AG04449 (cell line): Measurements from ENCODE around the gene TSPAN6.
A peak's percentile ranks its signal among the peaks of the same experiment; 100 is the strongest.

ENCODE experiments used
- CTCF ChIA-PET: fragments of 350-600 bp; formaldehyde crosslinking; extraction: SDS; loops from one replicate; lab custom pipeline; 2021; ENCODE audit warnings: antibody characterized with exemption; lab: Yijun Ruan, JAX
- POLR2A ChIA-PET: fragments of 400-600, 350-600 bp; formaldehyde crosslinking; extraction: SDS; loops from one replicate; lab custom pipeline; 2020; ENCODE audit warnings: antibody characterized with exemption, inconsistent platforms; lab: Yijun Ruan, JAX
- DNase-seq: peaks from one replicate; pipeline ENCODE4 v3.0.0-alpha.2; 2010; ENCODE audit warnings: low read depth, low spot score
- H3K4me3 ChIP-seq: 2 replicates; pipeline ENCODE4 v1.5.1; 2011; ENCODE audit warnings: low read depth, mild to moderate bottlenecking, control low read depth, low read length
- TF ChIP-seq, protein P1 (sequence below): IDR thresholded peaks from one replicate; pipeline ENCODE4 v1.5.1; 2011; ENCODE audit warnings: mild to moderate bottlenecking, moderate library complexity, low read length, control low read depth, inconsistent platforms; ENCODE audit not compliant: insufficient read depth; ENCODE audit errors: missing control alignments

The TSPAN6 gene

DNA sequence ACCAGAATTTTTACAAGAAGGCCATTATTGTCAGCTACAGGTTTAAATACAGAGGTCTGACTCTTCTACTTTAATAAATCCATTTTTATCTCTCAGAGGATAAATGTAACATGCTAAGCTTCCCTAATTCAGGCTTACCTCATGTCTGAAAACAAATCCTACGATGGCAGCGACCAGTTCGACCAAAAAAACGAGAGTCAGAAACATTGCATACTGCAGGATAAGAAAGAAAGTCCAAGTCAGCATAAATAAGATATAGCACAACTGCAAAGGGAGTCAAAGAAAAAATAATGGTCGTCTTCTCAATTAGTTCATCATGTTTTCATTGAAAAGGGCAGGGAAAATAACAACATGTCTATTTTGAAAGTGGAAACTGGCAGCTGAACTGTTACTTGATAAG lies 1.6 kb downstream of the TSPAN6 start:
- ChIA-PET POLR2A (no interaction called here), CTCF (interaction anchor here (0.8 to 3.5 kb wide), 3 partner anchors 10 to 134 kb away, joined by 3 to 18 read pairs (median 3); partner anchors contain the start of gene SRPX2)
- TF ChIP-seq, protein P1, sequence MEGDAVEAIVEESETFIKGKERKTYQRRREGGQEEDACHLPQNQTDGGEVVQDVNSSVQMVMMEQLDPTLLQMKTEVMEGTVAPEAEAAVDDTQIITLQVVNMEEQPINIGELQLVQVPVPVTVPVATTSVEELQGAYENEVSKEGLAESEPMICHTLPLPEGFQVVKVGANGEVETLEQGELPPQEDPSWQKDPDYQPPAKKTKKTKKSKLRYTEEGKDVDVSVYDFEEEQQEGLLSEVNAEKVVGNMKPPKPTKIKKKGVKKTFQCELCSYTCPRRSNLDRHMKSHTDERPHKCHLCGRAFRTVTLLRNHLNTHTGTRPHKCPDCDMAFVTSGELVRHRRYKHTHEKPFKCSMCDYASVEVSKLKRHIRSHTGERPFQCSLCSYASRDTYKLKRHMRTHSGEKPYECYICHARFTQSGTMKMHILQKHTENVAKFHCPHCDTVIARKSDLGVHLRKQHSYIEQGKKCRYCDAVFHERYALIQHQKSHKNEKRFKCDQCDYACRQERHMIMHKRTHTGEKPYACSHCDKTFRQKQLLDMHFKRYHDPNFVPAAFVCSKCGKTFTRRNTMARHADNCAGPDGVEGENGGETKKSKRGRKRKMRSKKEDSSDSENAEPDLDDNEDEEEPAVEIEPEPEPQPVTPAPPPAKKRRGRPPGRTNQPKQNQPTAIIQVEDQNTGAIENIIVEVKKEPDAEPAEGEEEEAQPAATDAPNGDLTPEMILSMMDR: no peak
- H3K4me3 ChIP-seq: no peak overlapping the region
- no peak for DNase-seq

DNA sequence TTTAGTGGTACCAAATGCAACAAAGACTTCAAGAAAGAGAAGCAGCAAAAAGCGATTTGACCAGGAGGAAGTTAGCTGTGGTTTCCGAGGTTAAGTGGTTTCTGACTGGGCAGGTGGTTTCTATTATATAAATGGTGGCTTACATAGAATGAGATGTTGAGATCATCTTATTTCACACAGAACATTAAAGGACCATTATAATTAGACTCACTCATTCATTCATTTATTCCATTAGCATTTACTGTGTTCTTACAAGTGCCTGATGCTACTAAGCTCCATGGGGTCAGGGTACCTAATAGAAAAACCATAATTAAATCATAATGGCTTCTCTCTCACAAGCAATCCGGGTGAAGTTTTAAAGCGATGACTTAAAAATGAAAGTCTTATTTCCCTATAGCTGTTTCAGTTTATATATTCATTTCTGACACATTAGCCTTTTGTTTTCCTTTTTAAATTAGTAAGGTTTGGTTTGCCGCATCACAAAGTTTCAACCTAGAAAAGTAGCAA lies 10.6 kb downstream of the TSPAN6 start:
- no peak for DNase-seq
- no peak overlapping the region for H3K4me3 ChIP-seq
- TF ChIP-seq, protein P1: no peak
- CTCF ChIA-PET: interaction anchor here (2.1 kb wide), 1 partner anchor 11 kb away, joined by 11 read pairs; no protein-coding TSS in a partner anchor
- POLR2A ChIA-PET: no interaction called here

DNA sequence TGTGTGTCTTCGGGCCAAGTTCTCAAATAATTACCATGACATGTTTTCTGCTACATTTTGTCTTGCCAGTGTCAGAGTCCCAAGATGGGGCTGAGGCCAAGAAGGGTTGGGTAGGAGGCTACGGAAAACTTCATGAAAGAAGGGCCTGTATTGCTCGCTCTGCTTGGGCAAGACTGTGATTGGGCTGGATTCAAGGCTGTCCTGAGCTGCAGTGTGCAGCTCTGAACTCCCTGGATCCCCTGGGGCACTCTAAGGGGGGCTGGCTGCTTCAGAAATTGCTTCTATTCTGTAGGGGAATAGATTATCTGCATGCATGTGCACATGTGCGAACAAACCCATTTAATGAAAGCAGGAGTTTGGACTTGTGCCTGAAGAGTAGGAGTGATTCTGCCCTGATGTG lies 13.6 kb downstream of the TSPAN6 start:
- CTCF ChIA-PET: interaction anchor here (1.4 kb wide), 1 partner anchor 8 kb away, joined by 4 read pairs; no protein-coding TSS in a partner anchor
- no peak for DNase-seq
- H3K4me3 ChIP-seq: no peak overlapping the region
- POLR2A ChIA-PET: no interaction called here
- TF ChIP-seq, protein P1: no peak

DNA sequence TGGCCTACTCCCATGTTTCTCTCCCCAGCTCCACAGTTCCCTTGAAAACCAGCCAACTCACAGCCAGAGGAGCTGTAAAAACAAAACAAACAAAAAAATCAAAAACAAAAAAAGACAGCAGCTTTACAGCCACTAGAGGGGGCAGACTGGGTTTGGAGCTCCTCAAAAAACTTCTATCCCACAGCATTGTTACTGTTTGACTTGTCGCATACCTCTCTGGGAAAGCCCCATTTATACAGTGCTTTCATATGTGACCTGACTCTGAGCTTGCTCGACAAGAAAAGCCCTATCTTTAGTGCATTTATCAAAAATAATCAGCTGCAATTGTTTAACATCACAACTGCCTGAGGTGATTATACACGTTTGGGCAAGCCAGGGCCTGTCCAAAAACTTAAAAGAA lies 21.6 kb downstream of the TSPAN6 start:
- ChIA-PET CTCF (interaction anchor here (0.6 to 4.8 kb wide), 22 partner anchors 8 to 154 kb away, joined by 3 to 27 read pairs (median 4); partner anchors contain the start of gene TSPAN6), POLR2A (no interaction called here)
- TF ChIP-seq, protein P1: peak; percentile 52
- no peak overlapping the region for H3K4me3 ChIP-seq
- no peak for DNase-seq

DNA sequence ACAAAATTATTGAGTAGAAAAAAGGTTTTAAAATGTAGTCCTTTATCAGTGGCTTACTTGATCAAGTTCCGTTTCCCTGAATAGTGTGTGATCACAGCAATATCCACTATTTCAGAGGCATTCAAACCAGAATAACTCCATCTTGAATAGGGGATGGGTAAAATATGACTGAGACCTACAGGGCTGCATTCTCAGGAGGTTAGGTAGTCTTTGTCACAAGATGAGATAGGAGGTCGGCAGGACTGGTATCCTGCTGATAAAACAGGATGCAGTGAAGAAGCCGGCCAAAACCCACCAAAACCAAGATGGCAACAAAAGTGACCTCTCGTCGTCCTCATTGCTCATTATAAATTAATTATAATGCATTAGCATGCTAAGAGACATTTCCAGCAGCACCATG lies 24.7 kb downstream of the TSPAN6 start:
- CTCF ChIA-PET: no interaction called here
- no peak overlapping the region for H3K4me3 ChIP-seq
- TF ChIP-seq, protein P1: no peak
- DNase-seq: no peak
- POLR2A ChIA-PET: no interaction called here

DNA sequence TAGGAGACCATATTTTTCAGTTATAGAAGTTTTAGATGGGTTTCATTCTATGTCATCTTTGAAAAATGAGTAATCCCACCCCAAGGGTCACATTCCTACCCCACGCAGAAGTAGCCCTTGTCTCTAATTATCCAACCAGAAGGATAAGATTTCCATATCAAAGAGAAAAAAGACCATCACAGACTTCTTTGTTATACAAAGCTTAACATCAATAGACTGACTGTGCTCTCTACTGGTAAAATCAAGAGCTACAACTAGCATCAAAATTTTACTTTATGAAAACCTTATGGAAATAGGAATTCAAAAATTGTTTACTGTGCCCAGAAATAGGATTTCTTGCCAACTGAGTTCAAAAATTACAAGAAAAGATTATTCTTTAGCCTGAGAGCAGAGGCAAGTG lies 27.0 kb downstream of the TSPAN6 start:
- TF ChIP-seq, protein P1: no peak
- POLR2A ChIA-PET: no interaction called here
- CTCF ChIA-PET: interaction anchor here (1.3 kb wide), 1 partner anchor 99 kb away, joined by 5 read pairs; no protein-coding TSS in a partner anchor
- no peak for DNase-seq
- no peak overlapping the region for H3K4me3 ChIP-seq
